A549 treated with AZD9567 at 1 μM for 4 hours (cell line): ENCODE data around the gene PLAGL2. TPM values are rescaled to one million over a fixed set of nuclear protein-coding genes. Genes with fewer than 3 reads are reported as not detected.

Experiments used
- total RNA-seq: library from RNA; stranded (reverse); fragments of 200-300 nt; extraction: Qiagen RNA extraction; gene quantifications from 5 replicates; pipeline ENCODE4 v1.2.3, GENCODE V29; 2022; ENCODE audit not compliant: insufficient read depth

The PLAGL2 gene
- total RNA-seq = 13.8 to 15.4 TPM (median 14.2 TPM) in 5 replicates

GRCh38 chr20:32207626-32208498 lies at the start of gene PLAGL2, which contains the start of gene POFUT1:
Gene PLAGL2 (minus strand): TSS chr20:32207743. CDS start chr20:32202178, 5,565 bp downstream.
Gene POFUT1 (plus strand): TSS chr20:32207880. CDS start chr20:32207942, 62 bp downstream.

Other genes with a start within 250 kb of the PLAGL2 start
- 0.01 TPM in 4 of 5 replicates, not detected in the other for gene XKR7, start 239.6 kb downstream of the PLAGL2 start, total RNA-seq
- gene CCM2L, start 197.3 kb downstream of the PLAGL2 start, total RNA-seq = 0.36 to 0.63 TPM (median 0.50 TPM) in 4 of 5 replicates, not detected in the other
- 0.03 to 0.09 TPM (median 0.09 TPM) in 4 of 5 replicates, not detected in the other for gene HCK, start 155.5 kb downstream of the PLAGL2 start, total RNA-seq
- gene TM9SF4, start 98.0 kb downstream of the PLAGL2 start, total RNA-seq = 34.5 to 36.8 TPM (median 36.2 TPM) in 5 replicates
- 37.6 to 47.0 TPM (median 46.3 TPM) in 5 replicates for gene POFUT1, start 137 bp upstream of the PLAGL2 start, total RNA-seq
- 22.9 to 25.1 TPM (median 23.6 TPM) in 5 replicates for gene KIF3B, start 69.9 kb upstream of the PLAGL2 start, total RNA-seq
- 24.6 to 30.9 TPM (median 29.7 TPM) in 5 replicates for gene ASXL1, start 150.6 kb upstream of the PLAGL2 start, total RNA-seq